Measurements from ENCODE around the gene BRINP3.

BRINP3 gene

GRCh38 chr1:190478149-190479049 is 735 bp upstream of the BRINP3 start:
- no peak overlapping the region for H3K27ac ChIP-seq (ENCODE audit: low read depth, low read length)
- H3K4me1 ChIP-seq (ENCODE audit: control insufficient read depth, insufficient read depth, low read length, unreplicated experiment), result no peaks in the 10 kb centered on the region
- peak overlapping the region; percentile 22 for H3K4me3 ChIP-seq (ENCODE audit: low read depth, low read length)
- H3K79me2 ChIP-seq (ENCODE audit: control insufficient read depth, insufficient read depth, low read length, unreplicated experiment), result no peaks in the 10 kb centered on the region
- no peak overlapping the region for H2AFZ ChIP-seq (ENCODE audit: low read length, unreplicated experiment)
- no peaks in the 10 kb centered on the region for H3K36me3 ChIP-seq (ENCODE audit: insufficient read depth, low read length)
- peaks cover 46% of the 10 kb centered on the region for H3K27me3 ChIP-seq (ENCODE audit: insufficient read depth, low read length)

DNA sequence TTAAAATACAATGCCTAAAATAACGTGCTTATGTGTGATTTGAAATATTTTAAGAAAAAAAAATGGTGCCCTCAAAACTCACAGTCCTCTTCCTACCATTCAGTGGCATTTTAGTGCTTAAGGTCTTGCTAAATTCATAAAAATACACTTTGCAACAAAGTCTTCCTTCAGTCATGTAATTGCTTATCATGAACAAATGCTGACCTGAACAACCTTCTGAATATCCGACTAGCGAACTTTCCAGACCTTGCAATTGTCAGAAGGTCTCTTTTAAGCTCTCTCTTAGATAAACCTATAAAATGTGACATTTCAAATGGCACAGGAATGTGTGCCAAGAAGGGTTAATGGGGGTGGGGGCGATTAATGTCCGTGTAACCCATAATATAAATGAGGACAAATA is 858 bp downstream of the BRINP3 start:
- Histone ChIP-seq H3K27ac (ENCODE audit: low read depth, low read length) (no peak overlapping the region), H3K4me1 (ENCODE audit: control insufficient read depth, insufficient read depth, low read length, unreplicated experiment) (no peaks in the 10 kb centered on the region), H3K4me3 (ENCODE audit: low read depth, low read length) (no peak overlapping the region), H2AFZ (ENCODE audit: low read length, unreplicated experiment) (no peak overlapping the region), H3K27me3 (ENCODE audit: insufficient read depth, low read length) (peaks cover 46% of the 10 kb centered on the region), H3K79me2 (ENCODE audit: control insufficient read depth, insufficient read depth, low read length, unreplicated experiment) (no peaks in the 10 kb centered on the region), H3K36me3 (ENCODE audit: insufficient read depth, low read length) (no peaks in the 10 kb centered on the region)

- no peaks in the 10 kb centered on the region for H3K36me3 ChIP-seq (ENCODE audit: insufficient read depth, low read length)
- H3K79me2 ChIP-seq (ENCODE audit: control insufficient read depth, insufficient read depth, low read length, unreplicated experiment), result no peaks in the 10 kb centered on the region
- no peak overlapping the region for H2AFZ ChIP-seq (ENCODE audit: low read length, unreplicated experiment)
- H3K4me1 ChIP-seq (ENCODE audit: control insufficient read depth, insufficient read depth, low read length, unreplicated experiment), result no peaks in the 10 kb centered on the region
- no peak overlapping the region for H3K27ac ChIP-seq (ENCODE audit: low read depth, low read length)
- no peak overlapping the region for H3K4me3 ChIP-seq (ENCODE audit: low read depth, low read length)
- peaks cover 46% of the 10 kb centered on the region for H3K27me3 ChIP-seq (ENCODE audit: insufficient read depth, low read length)
Measured at GRCh38 chr1:190476321-190476720, 1.3 kb downstream of the BRINP3 start.

- H3K79me2 ChIP-seq (ENCODE audit: control insufficient read depth, insufficient read depth, low read length, unreplicated experiment), result no peaks in the 10 kb centered on the region
- H2AFZ ChIP-seq (ENCODE audit: low read length, unreplicated experiment), result no peak overlapping the region
- no peak overlapping the region; the same call in 1 of the 2 replicates for H3K4me3 ChIP-seq (ENCODE audit: low read depth, low read length)
- H3K27ac ChIP-seq (ENCODE audit: low read depth, low read length), result no peak overlapping the region
- H3K36me3 ChIP-seq (ENCODE audit: insufficient read depth, low read length), result no peaks in the 10 kb centered on the region
- H3K4me1 ChIP-seq (ENCODE audit: control insufficient read depth, insufficient read depth, low read length, unreplicated experiment), result no peaks in the 10 kb centered on the region
- peaks cover 46% of the 10 kb centered on the region for H3K27me3 ChIP-seq (ENCODE audit: insufficient read depth, low read length)
Measured at GRCh38 chr1:190475421-190476141, 2.1 kb downstream of the BRINP3 start.

- no peak overlapping the region for H2AFZ ChIP-seq (ENCODE audit: low read length, unreplicated experiment)
- H3K79me2 ChIP-seq (ENCODE audit: control insufficient read depth, insufficient read depth, low read length, unreplicated experiment), result no peaks in the 10 kb centered on the region
- H3K27me3 ChIP-seq (ENCODE audit: insufficient read depth, low read length), result peaks cover 46% of the 10 kb centered on the region
- no peaks in the 10 kb centered on the region for H3K4me1 ChIP-seq (ENCODE audit: control insufficient read depth, insufficient read depth, low read length, unreplicated experiment)
- H3K36me3 ChIP-seq (ENCODE audit: insufficient read depth, low read length), result no peaks in the 10 kb centered on the region
- no peak overlapping the region for H3K4me3 ChIP-seq (ENCODE audit: low read depth, low read length)
- no peak overlapping the region for H3K27ac ChIP-seq (ENCODE audit: low read depth, low read length)
Measured at GRCh38 chr1:190474650-190475211, 2.9 kb downstream of the BRINP3 start.

DNA sequence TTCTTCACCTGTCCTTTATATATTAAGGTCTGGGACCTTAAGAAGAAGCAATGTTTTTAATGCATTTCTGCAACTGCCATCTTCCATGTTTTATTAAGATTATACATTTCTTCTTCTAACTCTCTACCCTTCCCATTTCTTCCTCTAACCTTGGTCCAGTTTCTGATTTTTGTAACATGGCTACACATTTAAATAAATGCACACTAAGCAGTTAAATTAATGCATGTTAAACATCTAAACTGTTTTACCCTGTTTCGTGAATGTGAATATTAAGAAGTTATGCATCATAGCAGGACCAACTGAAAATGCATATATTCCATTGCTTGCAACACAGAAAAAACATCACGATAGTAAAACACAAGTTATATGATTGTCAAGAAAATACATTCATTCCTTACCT is 3.7 kb downstream of the BRINP3 start:
- no peaks in the 10 kb centered on the region for H3K79me2 ChIP-seq (ENCODE audit: control insufficient read depth, insufficient read depth, low read length, unreplicated experiment)
- no peak overlapping the region for H2AFZ ChIP-seq (ENCODE audit: low read length, unreplicated experiment)
- no peaks in the 10 kb centered on the region for H3K4me1 ChIP-seq (ENCODE audit: control insufficient read depth, insufficient read depth, low read length, unreplicated experiment)
- no peak overlapping the region for H3K27ac ChIP-seq (ENCODE audit: low read depth, low read length)
- H3K36me3 ChIP-seq (ENCODE audit: insufficient read depth, low read length), result no peaks in the 10 kb centered on the region
- peaks cover 40% of the 10 kb centered on the region for H3K27me3 ChIP-seq (ENCODE audit: insufficient read depth, low read length)
- no peak overlapping the region for H3K4me3 ChIP-seq (ENCODE audit: low read depth, low read length)

DNA sequence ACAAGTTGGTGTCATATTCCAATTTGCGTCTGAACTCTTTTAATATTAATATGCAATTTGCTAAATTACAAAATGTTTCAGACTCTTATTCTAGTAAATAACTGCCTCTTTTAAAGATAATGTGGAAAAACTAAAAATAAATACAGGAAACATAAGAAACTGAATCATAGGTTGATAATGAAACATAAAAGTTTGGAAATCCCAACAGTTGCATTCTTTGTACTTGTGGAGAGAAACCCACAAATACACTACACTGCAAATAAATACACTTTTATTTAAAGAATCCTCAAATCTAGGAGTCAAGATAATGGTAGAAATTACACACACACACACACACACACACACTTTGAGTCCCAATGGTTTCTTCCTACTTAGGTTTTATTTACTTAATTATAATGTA is 5.2 kb downstream of the BRINP3 start:
- Histone ChIP-seq H3K27me3 (ENCODE audit: insufficient read depth, low read length) (peaks cover 31% of the 10 kb centered on the region), H3K27ac (ENCODE audit: low read depth, low read length) (no peak overlapping the region), H3K4me1 (ENCODE audit: control insufficient read depth, insufficient read depth, low read length, unreplicated experiment) (no peaks in the 10 kb centered on the region), H2AFZ (ENCODE audit: low read length, unreplicated experiment) (no peak overlapping the region), H3K36me3 (ENCODE audit: insufficient read depth, low read length) (no peaks in the 10 kb centered on the region), H3K4me3 (ENCODE audit: low read depth, low read length) (no peak overlapping the region), H3K79me2 (ENCODE audit: control insufficient read depth, insufficient read depth, low read length, unreplicated experiment) (no peaks in the 10 kb centered on the region)

- Histone ChIP-seq H3K4me3 (ENCODE audit: low read depth, low read length) (no peak overlapping the region), H3K36me3 (ENCODE audit: insufficient read depth, low read length) (no peaks in the 10 kb centered on the region), H2AFZ (ENCODE audit: low read length, unreplicated experiment) (no peak overlapping the region), H3K4me1 (ENCODE audit: control insufficient read depth, insufficient read depth, low read length, unreplicated experiment) (no peaks in the 10 kb centered on the region), H3K79me2 (ENCODE audit: control insufficient read depth, insufficient read depth, low read length, unreplicated experiment) (no peaks in the 10 kb centered on the region), H3K27me3 (ENCODE audit: insufficient read depth, low read length) (peaks cover 26% of the 10 kb centered on the region), H3K27ac (ENCODE audit: low read depth, low read length) (no peak overlapping the region)
Measured at GRCh38 chr1:190472042-190472441, 5.6 kb downstream of the BRINP3 start.

DNA sequence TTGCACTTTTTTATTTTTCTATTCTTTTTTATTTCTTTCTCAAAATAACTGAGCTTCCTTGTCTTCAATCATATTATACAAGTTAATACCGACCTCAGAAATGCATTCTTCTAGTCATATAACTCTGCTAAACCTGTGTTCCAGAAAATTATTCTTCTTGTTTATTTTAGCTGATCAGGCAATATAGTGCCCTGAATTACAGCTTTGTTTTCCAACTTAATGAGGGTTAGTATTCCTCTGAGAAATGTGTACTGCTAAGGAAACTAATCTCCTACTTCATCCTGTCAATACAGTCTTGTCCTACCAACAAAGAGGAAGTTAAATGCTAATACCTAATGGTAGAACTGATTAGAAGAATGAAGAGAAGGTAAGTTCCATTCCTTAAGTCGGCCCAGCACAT is 13.0 kb downstream of the BRINP3 start:
- Histone ChIP-seq H3K79me2 (ENCODE audit: control insufficient read depth, insufficient read depth, low read length, unreplicated experiment) (no peaks in the 10 kb centered on the region), H3K27me3 (ENCODE audit: insufficient read depth, low read length) (no peaks in the 10 kb centered on the region), H3K36me3 (ENCODE audit: insufficient read depth, low read length) (no peaks in the 10 kb centered on the region), H2AFZ (ENCODE audit: low read length, unreplicated experiment) (no peak overlapping the region), H3K27ac (ENCODE audit: low read depth, low read length) (no peak overlapping the region), H3K4me3 (ENCODE audit: low read depth, low read length) (no peak overlapping the region), H3K4me1 (ENCODE audit: control insufficient read depth, insufficient read depth, low read length, unreplicated experiment) (no peaks in the 10 kb centered on the region)

GRCh38 chr1:190456129-190456528 is 21.5 kb downstream of the BRINP3 start:
- Histone ChIP-seq H3K27me3 (ENCODE audit: insufficient read depth, low read length) (no peaks in the 10 kb centered on the region), H3K36me3 (ENCODE audit: insufficient read depth, low read length) (no peaks in the 10 kb centered on the region), H3K27ac (ENCODE audit: low read depth, low read length) (no peak overlapping the region), H3K4me3 (ENCODE audit: low read depth, low read length) (no peak overlapping the region), H2AFZ (ENCODE audit: low read length, unreplicated experiment) (no peak overlapping the region), H3K79me2 (ENCODE audit: control insufficient read depth, insufficient read depth, low read length, unreplicated experiment) (no peaks in the 10 kb centered on the region), H3K4me1 (ENCODE audit: control insufficient read depth, insufficient read depth, low read length, unreplicated experiment) (no peaks in the 10 kb centered on the region)
